GM04504 (cell line): ENCODE measurements around the gene FTL.

Experiments
- DNase-seq: peaks from one replicate; pipeline ENCODE4 v3.0.0-alpha.2; 2012; ENCODE audit warnings: low read depth

The FTL gene

GRCh38 chr19:48966541-48967345, 1.6 kb downstream of the FTL start:
- DNase-seq, result no peak

- DNase-seq, result peak; percentile 42
Observed at GRCh38 chr19:48967346-48968178, 2.5 kb downstream of the FTL start.

- DNase-seq, result peak; percentile 25
Observed at GRCh38 chr19:48968179-48968661, 3.1 kb downstream of the FTL start.

GRCh38 chr19:48968813-48969218, 3.7 kb downstream of the FTL start:
- no peak for DNase-seq

- DNase-seq, result no peak
Observed at GRCh38 chr19:48969276-48970138, 4.4 kb downstream of the FTL start.

- no peak for DNase-seq
Observed at GRCh38 chr19:48970139-48970766, 5.1 kb downstream of the FTL start.

GRCh38 chr19:48970923-48971395, 5.8 kb downstream of the FTL start:
- DNase-seq, result peak; percentile 40

GRCh38 chr19:48975947-48976847, 11.1 kb downstream of the FTL start:
- no peak for DNase-seq

GRCh38 chr19:48977061-48977460, 12.0 kb downstream of the FTL start:
- no peak for DNase-seq

GRCh38 chr19:48982280-48982679, 17.2 kb downstream of the FTL start:
- no peak for DNase-seq

GRCh38 chr19:48985711-48986110, 20.6 kb downstream of the FTL start:
- no peak for DNase-seq

GRCh38 chr19:48986211-48986610, 21.1 kb downstream of the FTL start:
- no peak for DNase-seq

GRCh38 chr19:48987323-48987722, 22.2 kb downstream of the FTL start:
- no peak for DNase-seq

GRCh38 chr19:48988286-48988685, 23.2 kb downstream of the FTL start:
- DNase-seq, result no peak

GRCh38 chr19:48988860-48989259, 23.8 kb downstream of the FTL start:
- DNase-seq, result no peak

GRCh38 chr19:48989701-48990291, 24.7 kb downstream of the FTL start:
- DNase-seq, result no peak

GRCh38 chr19:48990400-48990799, 25.3 kb downstream of the FTL start:
- no peak for DNase-seq

GRCh38 chr19:48991011-48991609, 26.0 kb downstream of the FTL start:
- no peak for DNase-seq

- peak; percentile 59 for DNase-seq
Observed at GRCh38 chr19:48991873-48992580, 26.9 kb downstream of the FTL start.
